Omental fat pad (tissue), 4 donors: ENCODE data around the gene TUFM. TPM values are rescaled to one million over a fixed set of nuclear protein-coding genes. Genes with fewer than 3 reads are reported as not detected.

ENCODE experiments used
- ATAC-seq: fragments of 150-250 bp; one replicate; pipeline ENCODE4 v1.9.1; 2016; ENCODE audit warnings: mild to moderate bottlenecking, moderate library complexity; ENCODE audit not compliant: low FRiP score
- DNase-seq: peaks from one replicate; pipeline ENCODE4 v3.0.0-alpha.2; 2019; ENCODE audit warnings: low spot score
- CTCF ChIP-seq, 3 donors: fragments of 450-650 bp; IDR thresholded peaks; one replicate each; pipeline ENCODE4 v1.5.1; 2016 to 2017; ENCODE audit warnings: antibody characterized with exemption in 3 of 3, mild to moderate bottlenecking in 3 of 3, moderate library complexity in 2 of 3
- total RNA-seq, 4 donors: library from RNA; depleted of rRNA; stranded (reverse); fragments of >200 nt; gene quantifications; one replicate each; pipeline ENCODE4 v1.1.0, GENCODE V29; 2016

Gene TUFM
- total RNA-seq, 4 donors from 2014 or later = 93.2 to 133 (median 103) TPM

- ATAC-seq = no peak
- TF ChIP-seq CTCF (IDR thresholded peaks at IDR 0.05) = no peak
- no peak for DNase-seq
Measured at GRCh38 chr16:28865001-28865688, 19.0 kb upstream of the TUFM start.

- DNase-seq (no peak), ATAC-seq (peak; percentile 17)
- no peak for TF ChIP-seq CTCF (IDR thresholded peaks at IDR 0.05)
Measured at GRCh38 chr16:28863929-28864793, 18.0 kb upstream of the TUFM start.

GRCh38 chr16:28859326-28859725, 13.2 kb upstream of the TUFM start:
- TF ChIP-seq CTCF (IDR thresholded peaks at IDR 0.05) = no peak
- ATAC-seq = no peak

GRCh38 chr16:28858421-28858820, 12.3 kb upstream of the TUFM start:
- ATAC-seq (peak; percentile 54), DNase-seq (no peak)
- TF ChIP-seq CTCF (IDR thresholded peaks at IDR 0.05) = no peak

More at GRCh38 chr16:28859326-28859725, 13.2 kb upstream of the TUFM start:
- no peak for DNase-seq

GRCh38 chr16:28846933-28847273, 755 bp upstream of the TUFM start:
- no peak for TF ChIP-seq CTCF (IDR thresholded peaks at IDR 0.05)
- DNase-seq = no peak
- ATAC-seq = no peak

GRCh38 chr16:28845761-28846079, 428 bp downstream of the TUFM start:
- no peak for TF ChIP-seq CTCF (IDR thresholded peaks at IDR 0.05)
- DNase-seq (no peak), ATAC-seq (no peak)

- DNase-seq = no peak
- no peak for TF ChIP-seq CTCF (IDR thresholded peaks at IDR 0.05)
- ATAC-seq = no peak
Measured at GRCh38 chr16:28845293-28845692, 855 bp downstream of the TUFM start.
